ENCODE measurements around the gene NACA2.

The NACA2 gene

DNA sequence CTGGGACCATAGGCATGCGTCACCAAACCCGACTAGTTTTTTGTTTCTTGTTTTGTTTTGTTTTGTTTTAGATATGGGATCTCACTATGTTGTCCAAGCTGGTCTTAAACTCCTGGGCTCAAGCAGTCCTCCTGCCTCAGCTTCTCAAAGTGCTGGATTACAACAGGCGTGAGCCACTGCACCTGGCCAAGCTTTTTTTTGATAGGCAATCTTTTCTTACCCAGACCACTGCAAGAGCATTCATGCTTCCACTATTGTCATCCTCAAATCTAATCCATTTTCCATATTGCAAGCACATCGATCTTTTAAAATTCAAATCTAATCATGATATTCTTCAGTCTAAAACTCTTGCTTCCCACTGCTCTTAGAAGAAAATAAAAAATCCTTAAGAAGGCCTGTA, 10.3 kb upstream of the NACA2 start:
- H3K4me3 ChIP-seq (ENCODE audit: low read length) = no peak overlapping the region
- TF ChIP-seq, protein P1, sequence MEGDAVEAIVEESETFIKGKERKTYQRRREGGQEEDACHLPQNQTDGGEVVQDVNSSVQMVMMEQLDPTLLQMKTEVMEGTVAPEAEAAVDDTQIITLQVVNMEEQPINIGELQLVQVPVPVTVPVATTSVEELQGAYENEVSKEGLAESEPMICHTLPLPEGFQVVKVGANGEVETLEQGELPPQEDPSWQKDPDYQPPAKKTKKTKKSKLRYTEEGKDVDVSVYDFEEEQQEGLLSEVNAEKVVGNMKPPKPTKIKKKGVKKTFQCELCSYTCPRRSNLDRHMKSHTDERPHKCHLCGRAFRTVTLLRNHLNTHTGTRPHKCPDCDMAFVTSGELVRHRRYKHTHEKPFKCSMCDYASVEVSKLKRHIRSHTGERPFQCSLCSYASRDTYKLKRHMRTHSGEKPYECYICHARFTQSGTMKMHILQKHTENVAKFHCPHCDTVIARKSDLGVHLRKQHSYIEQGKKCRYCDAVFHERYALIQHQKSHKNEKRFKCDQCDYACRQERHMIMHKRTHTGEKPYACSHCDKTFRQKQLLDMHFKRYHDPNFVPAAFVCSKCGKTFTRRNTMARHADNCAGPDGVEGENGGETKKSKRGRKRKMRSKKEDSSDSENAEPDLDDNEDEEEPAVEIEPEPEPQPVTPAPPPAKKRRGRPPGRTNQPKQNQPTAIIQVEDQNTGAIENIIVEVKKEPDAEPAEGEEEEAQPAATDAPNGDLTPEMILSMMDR (IDR thresholded peaks at IDR 0.05; ENCODE audit: insufficient read depth, low read depth, low read length, missing control alignments) = no peak
- no peak for DNase-seq (ENCODE audit: low read depth)

DNA sequence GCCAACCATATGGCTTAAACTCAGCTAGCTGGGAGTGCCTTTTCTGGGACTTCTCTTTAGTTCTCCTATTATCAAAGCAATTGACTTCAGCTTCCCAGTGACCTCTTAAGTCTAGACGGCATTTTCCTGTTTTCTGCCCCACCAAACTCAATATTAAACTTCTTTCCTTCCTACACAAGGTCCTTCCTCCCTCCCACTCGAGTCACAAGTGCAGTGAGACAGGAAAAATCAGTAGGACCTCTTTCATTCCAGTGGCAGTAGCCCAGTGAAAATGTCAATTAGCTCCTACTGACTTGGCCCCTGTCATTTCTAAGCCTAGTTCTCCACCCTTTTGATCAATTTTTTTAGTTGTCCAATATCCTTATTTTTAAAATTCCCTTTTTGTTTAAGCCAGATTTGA, 9.6 kb upstream of the NACA2 start:
- no peak for DNase-seq (ENCODE audit: low read depth)
- H3K4me3 ChIP-seq (ENCODE audit: low read length) = no peak overlapping the region
- TF ChIP-seq, protein P1 (IDR thresholded peaks at IDR 0.05; ENCODE audit: insufficient read depth, low read depth, low read length, missing control alignments) = no peak

DNA sequence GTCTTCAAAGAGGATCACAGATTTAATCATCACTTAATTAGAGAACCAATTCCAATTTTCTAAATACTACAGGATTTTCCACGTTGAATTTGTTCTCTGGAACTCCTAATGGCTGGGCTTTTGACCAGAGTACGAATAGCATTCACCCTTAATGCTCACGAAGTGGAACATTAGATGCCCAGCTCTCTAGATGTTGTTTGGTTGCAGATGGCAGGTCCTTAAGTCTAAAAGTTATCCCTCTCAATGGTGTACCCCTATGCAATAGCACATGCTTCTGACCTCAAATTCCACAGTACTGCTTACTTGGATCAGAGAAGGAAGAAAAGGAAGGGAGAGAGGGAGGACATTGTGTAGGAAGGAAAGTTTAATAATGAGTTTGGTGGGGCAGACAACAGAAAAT, 8.6 kb upstream of the NACA2 start:
- no peak overlapping the region for H3K4me3 ChIP-seq (ENCODE audit: low read length)
- DNase-seq (ENCODE audit: low read depth) = no peak
- TF ChIP-seq, protein P1 (IDR thresholded peaks at IDR 0.05; ENCODE audit: insufficient read depth, low read depth, low read length, missing control alignments) = no peak

DNA sequence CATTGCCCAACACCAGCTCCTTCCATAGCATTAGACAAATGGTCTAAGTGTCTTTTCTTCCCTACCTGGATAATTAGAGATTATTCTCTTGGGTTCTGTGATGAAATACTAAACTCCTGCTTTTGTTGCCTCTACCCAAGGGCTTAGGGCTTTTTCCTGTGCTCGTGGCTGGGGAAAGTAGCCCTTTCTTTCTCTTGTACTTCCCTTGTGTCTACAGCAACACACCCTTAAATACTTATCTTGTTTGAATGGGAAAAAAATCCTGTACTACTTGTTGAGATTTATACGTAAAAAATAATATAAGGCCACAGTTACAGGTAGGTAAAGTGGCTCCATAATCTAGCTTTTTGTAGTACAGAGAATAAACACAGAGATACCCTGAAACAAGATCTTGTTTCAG, 7.0 kb upstream of the NACA2 start:
- TF ChIP-seq, protein P1 (IDR thresholded peaks at IDR 0.05; ENCODE audit: insufficient read depth, low read depth, low read length, missing control alignments) = no peak
- H3K4me3 ChIP-seq (ENCODE audit: low read length) = no peak overlapping the region
- no peak for DNase-seq (ENCODE audit: low read depth)

DNA sequence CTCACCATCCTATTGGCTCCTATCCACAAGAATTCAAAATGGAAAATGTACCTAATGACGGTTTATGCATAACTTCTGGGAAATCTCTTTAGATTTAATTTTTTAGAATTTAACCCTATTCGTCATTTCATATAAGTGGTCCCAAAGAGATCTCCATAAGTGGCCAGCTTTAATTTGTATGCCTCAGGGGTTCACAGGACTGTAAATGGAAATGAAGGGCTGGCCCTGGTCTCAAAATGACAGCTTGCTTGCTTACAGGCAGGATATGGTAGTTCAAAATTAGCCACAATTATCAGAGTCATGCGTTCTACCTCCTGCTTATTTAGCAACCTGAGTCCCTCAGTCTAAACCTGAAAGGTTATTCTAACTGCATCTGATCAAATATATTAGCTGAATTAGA, 6.6 kb upstream of the NACA2 start:
- TF ChIP-seq, protein P1 (IDR thresholded peaks at IDR 0.05; ENCODE audit: insufficient read depth, low read depth, low read length, missing control alignments) = no peak
- no peak for DNase-seq (ENCODE audit: low read depth)
- H3K4me3 ChIP-seq (ENCODE audit: low read length) = no peak overlapping the region

DNA sequence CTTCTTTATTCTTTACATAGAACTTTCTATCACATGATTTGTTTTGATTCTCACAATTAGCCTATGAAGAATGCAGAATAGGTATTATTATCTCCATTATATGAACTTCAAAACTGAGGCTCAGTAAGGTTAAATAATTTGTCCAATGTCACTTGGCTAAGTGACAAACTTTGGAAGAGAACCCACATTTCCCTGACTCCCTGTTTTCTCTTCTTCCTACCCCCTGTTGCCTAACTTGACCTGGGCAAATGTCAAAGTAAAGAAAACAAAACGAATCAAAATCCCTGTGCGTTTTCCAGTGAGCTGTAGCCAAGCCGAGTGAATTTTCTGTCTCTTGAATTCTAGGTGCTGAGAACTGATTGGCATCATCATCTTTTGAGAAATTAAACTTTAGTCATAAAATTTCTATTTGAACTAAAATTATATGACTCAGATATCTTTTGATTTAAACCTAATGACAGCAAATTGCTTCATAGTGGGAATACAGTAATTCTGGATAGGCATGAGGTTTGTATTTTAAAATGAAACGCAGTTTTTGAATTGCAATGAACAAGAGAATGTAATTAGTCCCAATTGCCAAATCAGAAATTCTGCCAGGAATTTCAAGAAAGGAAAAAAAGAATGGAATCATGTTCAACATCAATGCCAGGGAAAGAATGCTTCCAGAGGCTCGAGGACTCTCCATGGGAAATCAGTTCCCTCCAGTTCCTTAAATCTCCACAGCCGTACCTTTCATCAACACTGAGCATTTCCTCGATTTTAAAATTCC, 4.6 kb upstream of the NACA2 start:
- no peak overlapping the region for H3K4me3 ChIP-seq (ENCODE audit: low read length)
- TF ChIP-seq, protein P1 (IDR thresholded peaks at IDR 0.05; ENCODE audit: insufficient read depth, low read depth, low read length, missing control alignments) = no peak
- DNase-seq (ENCODE audit: low read depth) = no peak

DNA sequence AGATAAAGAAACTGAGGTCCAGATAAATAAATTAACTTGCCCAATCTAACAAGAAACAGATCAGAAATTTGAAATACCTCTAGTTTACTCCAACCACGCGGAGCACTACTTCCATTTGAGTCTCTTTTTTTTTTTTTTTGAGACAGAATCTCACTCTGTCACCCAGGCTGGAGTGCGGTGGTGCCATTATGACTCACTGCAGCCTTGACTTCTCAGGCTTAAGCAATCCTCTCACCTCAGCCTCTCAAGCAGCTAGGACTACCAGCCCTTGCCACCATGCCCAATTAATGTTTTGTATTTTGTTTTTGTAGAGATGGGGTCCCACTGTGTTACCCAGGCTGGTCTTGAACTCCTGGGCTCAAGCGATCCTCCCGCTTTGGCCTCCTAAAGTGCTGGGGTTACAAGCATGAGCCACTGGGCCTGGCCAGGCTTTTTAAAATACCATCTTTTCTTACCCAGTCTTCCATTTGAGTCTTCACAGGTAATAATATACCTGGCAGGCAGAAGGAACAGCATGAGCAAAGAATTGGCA, 3.3 kb upstream of the NACA2 start:
- peak; percentile 54 for DNase-seq (ENCODE audit: low read depth)
- H3K4me3 ChIP-seq (ENCODE audit: low read length) = no peak overlapping the region

More for the DNA sequence above, 3.3 kb upstream of the NACA2 start:
- TF ChIP-seq, protein P1 (IDR thresholded peaks at IDR 0.05; ENCODE audit: insufficient read depth, low read depth, low read length, missing control alignments) = no peak

Measured in epithelial cell of esophagus (primary cell).